Type B pancreatic cell (in vitro differentiated cells): ENCODE data around the gene ARHGEF4. TPM values are rescaled to one million over a fixed set of nuclear protein-coding genes. Genes with fewer than 3 reads are reported as not detected.
A peak's percentile ranks its signal among the peaks of the same experiment; 100 is the strongest.

Experiments
- DNase-seq: peaks from one replicate; pipeline ENCODE4 v3.0.0; 2021; ENCODE audit warnings: mixed read lengths; ENCODE audit not compliant: unreplicated experiment; ENCODE audit errors: extremely low spot score
- H3K27ac Mint-ChIP-seq: 2 replicates; pipeline ENCODE4 v1.8.0; 2021; ENCODE audit warnings: mild to moderate bottlenecking, mixed read lengths
- H3K27me3 Mint-ChIP-seq: 2 replicates; pipeline ENCODE4 v1.8.0; 2021; ENCODE audit warnings: mixed read lengths
- H3K36me3 Mint-ChIP-seq: 2 replicates; pipeline ENCODE4 v1.8.0; 2021; ENCODE audit warnings: mixed read lengths
- H3K4me1 Mint-ChIP-seq: one replicate; pipeline ENCODE4 v1.8.0; 2021; ENCODE audit warnings: mixed read lengths; ENCODE audit not compliant: unreplicated experiment
- H3K4me3 Mint-ChIP-seq: 2 replicates; pipeline ENCODE4 v1.8.0; 2021; ENCODE audit warnings: mild to moderate bottlenecking, mixed read lengths
- H3K9me3 Mint-ChIP-seq: 2 replicates; pipeline ENCODE4 v1.8.0; 2021; ENCODE audit warnings: mixed read lengths
- total RNA-seq: library from RNA; stranded (reverse); gene quantifications from 2 replicates; pipeline ENCODE4 v1.2.1, GENCODE V29; 2021; ENCODE audit warnings: low replicate concordance
- TF ChIP-seq, protein P1 (sequence below): fragments of 200-600 bp; sonication (generic); conservative IDR thresholded peaks from 2 replicates; pipeline ENCODE4 v1.5.0; 2021; ENCODE audit warnings: antibody characterized with exemption, mild to moderate bottlenecking

ARHGEF4 gene
- total RNA-seq, 1 donor from 2014 or later, result 31.4 TPM

DNA sequence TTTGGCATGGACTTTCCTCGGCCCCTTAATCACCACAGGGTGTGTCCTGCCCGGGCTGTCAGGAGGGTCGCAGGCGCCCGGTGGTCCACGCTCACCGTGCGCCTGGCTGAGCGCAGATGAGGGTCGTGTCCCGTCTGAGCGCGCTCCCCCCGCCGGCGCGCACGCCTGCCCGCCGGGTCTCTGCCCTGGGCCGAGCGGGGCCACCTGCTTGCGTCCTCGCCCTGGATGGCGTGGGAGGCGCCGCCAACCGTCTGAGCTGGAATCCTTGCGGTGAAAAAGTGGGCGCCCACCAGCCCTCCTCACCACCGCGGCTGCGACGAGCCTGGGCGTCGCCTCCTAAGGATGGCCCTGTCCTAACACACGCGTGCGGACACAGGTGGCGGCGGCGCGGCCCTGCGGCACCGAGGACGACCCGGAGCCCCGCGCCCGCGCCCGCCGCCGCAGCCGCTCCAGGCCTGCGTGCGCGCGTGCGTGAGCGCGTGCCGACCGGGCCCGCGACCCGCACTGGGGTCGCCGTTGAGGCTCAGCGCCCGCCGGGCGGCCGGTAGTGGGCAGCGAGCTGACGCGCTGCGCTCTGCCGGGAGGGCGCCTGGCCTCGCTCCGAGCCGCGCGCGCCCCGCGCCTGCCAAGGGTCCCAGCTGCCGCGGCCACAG lies 126.6 kb downstream of the ARHGEF4 start:
- peaks cover 89% of the 10 kb centered on the region for H3K27me3 Mint-ChIP-seq
- H3K27ac Mint-ChIP-seq, result no peak overlapping the region

DNA sequence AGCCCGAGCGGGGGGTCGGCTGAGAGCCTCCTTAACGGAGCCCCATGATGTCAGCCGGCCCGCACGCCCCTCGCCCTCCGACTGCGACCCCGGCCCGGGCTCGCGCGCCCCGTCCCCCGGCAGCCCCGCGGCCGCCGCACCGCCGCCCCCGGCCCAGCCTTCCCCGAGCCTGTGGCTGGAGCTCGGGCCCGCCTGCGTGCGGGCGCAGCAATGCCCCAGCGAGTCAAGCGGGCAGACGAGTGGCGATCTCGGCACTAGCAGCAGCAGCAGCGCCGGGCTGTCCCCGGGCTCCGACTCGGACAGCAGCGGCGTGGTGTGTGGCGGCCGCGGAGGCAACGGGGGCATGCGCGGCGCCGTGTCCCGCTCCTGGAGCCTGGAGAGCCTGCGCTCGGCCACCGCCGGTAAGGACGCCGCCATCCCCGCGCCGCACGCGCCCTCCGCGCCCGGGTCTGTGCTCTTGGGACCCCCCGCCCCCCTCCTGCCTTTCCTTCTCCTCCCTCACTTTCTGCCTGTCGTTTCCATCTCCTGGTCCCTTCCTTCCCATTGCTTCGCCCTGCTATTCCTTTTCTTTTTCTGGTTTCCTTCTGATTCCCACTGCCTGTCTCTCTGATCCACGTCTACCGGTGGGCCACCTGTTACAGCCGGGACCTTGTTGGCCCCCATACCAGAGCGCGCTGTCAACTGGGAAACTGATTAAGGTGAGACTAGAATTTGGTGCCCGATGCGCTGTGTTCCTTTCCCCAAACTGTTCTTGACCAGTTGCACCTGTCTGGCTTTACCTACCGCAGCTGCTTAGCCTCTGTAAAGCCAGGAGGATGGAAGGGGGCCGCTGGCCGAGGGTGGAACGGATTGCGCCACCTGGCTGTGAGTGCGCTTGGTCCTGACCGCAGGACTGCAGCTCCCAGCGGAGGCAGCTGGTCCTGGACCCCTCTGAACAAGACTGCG lies 127.4 kb downstream of the ARHGEF4 start:
- H3K36me3 Mint-ChIP-seq, result no peaks in the 10 kb centered on the region
- peaks cover 83% of the 10 kb centered on the region for H3K27me3 Mint-ChIP-seq

More for the DNA sequence above, 126.6 kb downstream of the ARHGEF4 start:
- Mint-ChIP-seq H3K9me3 (no peaks in the 10 kb centered on the region), H3K36me3 (no peaks in the 10 kb centered on the region), H3K4me3 (peak overlapping the region; percentile 73), H3K4me1 (peaks cover 24% of the 10 kb centered on the region)
- DNase-seq, result no peak
- TF ChIP-seq, protein P1, sequence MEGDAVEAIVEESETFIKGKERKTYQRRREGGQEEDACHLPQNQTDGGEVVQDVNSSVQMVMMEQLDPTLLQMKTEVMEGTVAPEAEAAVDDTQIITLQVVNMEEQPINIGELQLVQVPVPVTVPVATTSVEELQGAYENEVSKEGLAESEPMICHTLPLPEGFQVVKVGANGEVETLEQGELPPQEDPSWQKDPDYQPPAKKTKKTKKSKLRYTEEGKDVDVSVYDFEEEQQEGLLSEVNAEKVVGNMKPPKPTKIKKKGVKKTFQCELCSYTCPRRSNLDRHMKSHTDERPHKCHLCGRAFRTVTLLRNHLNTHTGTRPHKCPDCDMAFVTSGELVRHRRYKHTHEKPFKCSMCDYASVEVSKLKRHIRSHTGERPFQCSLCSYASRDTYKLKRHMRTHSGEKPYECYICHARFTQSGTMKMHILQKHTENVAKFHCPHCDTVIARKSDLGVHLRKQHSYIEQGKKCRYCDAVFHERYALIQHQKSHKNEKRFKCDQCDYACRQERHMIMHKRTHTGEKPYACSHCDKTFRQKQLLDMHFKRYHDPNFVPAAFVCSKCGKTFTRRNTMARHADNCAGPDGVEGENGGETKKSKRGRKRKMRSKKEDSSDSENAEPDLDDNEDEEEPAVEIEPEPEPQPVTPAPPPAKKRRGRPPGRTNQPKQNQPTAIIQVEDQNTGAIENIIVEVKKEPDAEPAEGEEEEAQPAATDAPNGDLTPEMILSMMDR, result no peak

DNA sequence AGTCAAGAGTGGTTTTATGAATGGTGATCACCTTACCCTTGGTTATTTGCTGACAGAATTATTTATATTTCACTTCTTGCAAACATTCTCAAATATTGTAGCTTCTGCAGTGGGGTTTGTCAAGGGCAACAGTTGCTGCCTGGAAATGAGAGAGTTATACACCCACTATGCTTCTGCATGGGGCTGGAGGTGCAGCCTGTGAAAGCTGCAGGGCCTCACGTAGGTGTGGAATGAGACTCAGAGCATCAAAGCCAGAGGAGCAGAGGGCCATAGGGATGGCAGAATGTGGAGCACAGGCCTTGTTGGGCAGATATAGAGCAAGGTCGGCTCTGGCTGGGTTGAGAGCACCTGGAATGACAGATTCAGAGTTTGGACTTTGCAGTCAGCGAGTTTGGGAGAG lies 128.2 kb downstream of the ARHGEF4 start:
- H3K9me3 Mint-ChIP-seq, result no peaks in the 10 kb centered on the region
- no peaks in the 10 kb centered on the region for H3K36me3 Mint-ChIP-seq
- TF ChIP-seq, protein P1, result no peak
- H3K4me1 Mint-ChIP-seq, result peaks cover 24% of the 10 kb centered on the region
- peak overlapping the region; percentile 93 for H3K4me3 Mint-ChIP-seq
- peaks cover 77% of the 10 kb centered on the region for H3K27me3 Mint-ChIP-seq
- no peak overlapping the region for H3K27ac Mint-ChIP-seq
- no peak for DNase-seq

More for the DNA sequence above, 127.4 kb downstream of the ARHGEF4 start:
- Mint-ChIP-seq H3K27ac (no peak overlapping the region), H3K9me3 (no peaks in the 10 kb centered on the region), H3K4me3 (peak overlapping the region; percentile 93), H3K4me1 (peaks cover 24% of the 10 kb centered on the region)
- TF ChIP-seq, protein P1, result peak; percentile 68
- no peak for DNase-seq

DNA sequence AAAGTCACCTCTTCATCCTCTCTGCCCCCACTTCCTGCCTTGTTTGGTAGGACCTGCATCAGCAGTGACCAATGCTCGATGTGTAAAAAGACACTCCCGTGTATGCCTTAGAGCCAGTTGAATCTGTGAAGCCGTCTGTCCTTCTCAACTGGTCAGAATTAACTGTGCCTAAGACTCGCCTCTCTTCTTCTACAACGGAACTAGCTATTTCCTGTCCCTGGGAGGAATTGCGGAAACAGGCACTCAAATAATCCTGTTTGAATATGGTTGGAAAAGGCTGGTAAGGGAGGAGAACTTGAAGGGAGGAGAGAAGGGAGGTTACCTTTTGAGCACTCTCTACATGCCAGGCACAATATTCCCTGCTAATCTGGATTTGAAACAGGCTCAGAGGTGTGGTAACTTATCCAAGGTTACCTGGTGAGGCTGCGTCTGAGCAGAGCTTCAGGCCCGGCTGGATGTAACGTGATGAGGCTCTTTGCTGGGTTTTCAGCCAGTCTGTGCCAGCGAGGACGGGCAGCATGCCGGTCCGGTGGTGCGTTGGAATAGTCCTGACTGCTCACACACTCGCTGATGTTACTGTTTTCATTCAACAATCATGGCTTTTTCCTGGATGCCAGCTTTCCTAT lies 129.5 kb downstream of the ARHGEF4 start:
- H3K27me3 Mint-ChIP-seq, result peaks cover 68% of the 10 kb centered on the region
- H3K4me3 Mint-ChIP-seq, result peak overlapping the region; percentile 50
- no peak for DNase-seq
- TF ChIP-seq, protein P1, result no peak
- H3K9me3 Mint-ChIP-seq, result no peaks in the 10 kb centered on the region
- peaks cover 24% of the 10 kb centered on the region for H3K4me1 Mint-ChIP-seq
- no peaks in the 10 kb centered on the region for H3K36me3 Mint-ChIP-seq
- H3K27ac Mint-ChIP-seq, result no peak overlapping the region

DNA sequence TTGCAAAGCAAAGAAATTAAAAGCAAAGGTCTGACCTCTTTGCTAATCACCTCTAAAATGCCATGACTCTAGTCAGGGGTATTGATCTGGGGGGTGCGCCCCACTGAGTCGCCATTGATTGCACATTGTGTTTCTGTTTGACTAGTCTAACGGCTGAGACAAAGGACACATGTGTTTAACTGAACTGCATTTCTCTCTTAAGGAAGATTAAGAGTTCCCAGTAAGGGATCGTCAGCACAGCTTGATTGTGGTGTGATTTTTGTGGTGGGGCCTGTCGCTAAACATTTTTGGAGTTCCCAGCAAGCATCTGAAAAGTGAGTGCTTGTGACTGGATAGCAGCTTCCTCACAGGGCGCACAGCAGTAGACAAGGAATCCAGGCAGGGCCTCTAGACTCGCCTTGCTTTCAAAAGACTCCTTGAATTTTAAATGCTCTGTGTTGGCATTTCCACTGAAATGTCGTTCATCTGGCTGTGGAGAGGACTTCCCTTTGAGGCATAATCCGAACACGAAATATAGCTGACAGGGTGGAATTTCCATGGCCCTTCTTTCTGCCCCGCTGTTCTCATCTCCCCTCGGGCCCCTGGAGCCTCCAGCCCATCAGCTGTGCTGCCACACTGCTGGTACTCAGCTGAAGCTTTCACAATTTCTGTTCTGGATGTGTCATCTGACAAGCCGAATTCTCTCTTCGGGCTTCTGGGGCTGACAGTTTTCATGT lies 130.2 kb downstream of the ARHGEF4 start:
- Mint-ChIP-seq H3K36me3 (no peaks in the 10 kb centered on the region), H3K4me3 (peak overlapping the region; percentile 28), H3K27ac (no peak overlapping the region), H3K9me3 (no peaks in the 10 kb centered on the region), H3K4me1 (peaks cover 24% of the 10 kb centered on the region), H3K27me3 (peaks cover 61% of the 10 kb centered on the region)
- no peak for DNase-seq
- TF ChIP-seq, protein P1, result no peak
